IMR-90 (cell line): ENCODE measurements around the gene PRELID1. TPM values are rescaled to one million over a fixed set of nuclear protein-coding genes. Genes with fewer than 3 reads are reported as not detected.

Experiments
- ATAC-seq: fragments of 200-7000 bp; cut with Tn5 transposase; 2 replicates; pipeline ENCODE4 v1.9.1; 2020; ENCODE audit warnings: low read depth, mild to moderate bottlenecking, moderate library complexity
- BruUV-seq: library from RNA; stranded (reverse); fragments of 400-500 nt; replicated peaks from 2 replicates; lab custom pipeline; 2021; lab: Mats Ljungman, UMichigan
- CTCF ChIA-PET: fragments of 300-600 bp; formaldehyde crosslinking; extraction: SDS; loops from one replicate; lab custom pipeline; 2021; ENCODE audit warnings: antibody characterized with exemption; lab: Yijun Ruan, JAX
- POLR2A ChIA-PET: fragments of 300-600 bp; sonication (Branson Sonifier 250); formaldehyde crosslinking; loops from one replicate; lab custom pipeline; 2022; ENCODE audit warnings: antibody characterized with exemption; ENCODE audit not compliant: unreplicated experiment; lab: Charles Lee
- DNase-seq: peaks from one replicate; pipeline ENCODE4 v3.0.0; 2013
- H2AFZ ChIP-seq: replicated peaks from 2 replicates; pipeline ENCODE3; 2013; ENCODE audit warnings: low read length, mild to moderate bottlenecking; ENCODE audit not compliant: poor library complexity
- H2AK5ac ChIP-seq: 2 replicates; pipeline ENCODE4 v1.6.1; 2013; ENCODE audit warnings: low read depth, low read length, inconsistent platforms
- H2AK9ac ChIP-seq: replicated peaks from 2 replicates; pipeline ENCODE3; 2013; ENCODE audit warnings: mild to moderate bottlenecking, low read depth, low read length, moderate library complexity; ENCODE audit not compliant: poor library complexity
- H2BK120ac ChIP-seq: 2 replicates; pipeline ENCODE4 v1.6.1; 2013; ENCODE audit warnings: low read depth, low read length, inconsistent platforms
- H2BK15ac ChIP-seq: 3 replicates; pipeline ENCODE4 v1.6.1; 2013; ENCODE audit warnings: low read depth, low read length, inconsistent platforms
- H2BK20ac ChIP-seq: 2 replicates; pipeline ENCODE4 v1.6.1; 2013; ENCODE audit warnings: low read depth, mild to moderate bottlenecking, inconsistent platforms, low read length, moderate library complexity
- H2BK5ac ChIP-seq: 2 replicates; pipeline ENCODE4 v1.6.1; 2013; ENCODE audit warnings: mild to moderate bottlenecking, low read depth, low read length, inconsistent platforms; ENCODE audit not compliant: poor library complexity, severe bottlenecking
- H3K14ac ChIP-seq: replicated peaks from 2 replicates; pipeline ENCODE4 v1.6.1; 2013; ENCODE audit warnings: low read depth, low read length, inconsistent platforms
- H3K18ac ChIP-seq: 2 replicates; pipeline ENCODE4 v1.6.1; 2013; ENCODE audit warnings: low read depth, low read length, control low read depth
- H3K23ac ChIP-seq: 2 replicates; pipeline ENCODE4 v1.6.1; 2013; ENCODE audit warnings: low read depth, low read length, inconsistent platforms
- H3K27ac ChIP-seq: 2 replicates; pipeline ENCODE4 v1.5.1; 2013; ENCODE audit warnings: mild to moderate bottlenecking, control low read depth, low read length; ENCODE audit not compliant: insufficient read depth
- H3K27me3 ChIP-seq: 2 replicates; pipeline ENCODE4 v1.6.1; 2013; ENCODE audit warnings: low read length; ENCODE audit not compliant: control insufficient read depth, insufficient read depth
- H3K36me3 ChIP-seq: 2 replicates; pipeline ENCODE4 v1.6.1; 2013; ENCODE audit warnings: low read length, mixed read lengths; ENCODE audit not compliant: control insufficient read depth, insufficient read depth
- H3K4ac ChIP-seq: 2 replicates; pipeline ENCODE4 v1.6.1; 2013; ENCODE audit warnings: low read depth, low read length, inconsistent platforms
- H3K4me1 ChIP-seq: 2 replicates; pipeline ENCODE4 v1.6.1; 2013; ENCODE audit warnings: low read length, mixed read lengths; ENCODE audit not compliant: control insufficient read depth, insufficient read depth
- H3K4me2 ChIP-seq: 2 replicates; pipeline ENCODE4 v1.6.1; 2013; ENCODE audit warnings: low read depth, mild to moderate bottlenecking, control low read depth, low read length, moderate library complexity
- H3K4me3 ChIP-seq: 2 replicates; pipeline ENCODE4 v1.5.1; 2013; ENCODE audit warnings: low read depth, mild to moderate bottlenecking, control low read depth, low read length, moderate library complexity; ENCODE audit not compliant: insufficient read depth
- H3K56ac ChIP-seq: 2 replicates; pipeline ENCODE4 v1.6.1; 2013; ENCODE audit warnings: low read length, inconsistent platforms; ENCODE audit not compliant: insufficient read depth; ENCODE audit errors: extremely low read depth
- H3K79me1 ChIP-seq, 2 experiments: 2 replicates each; pipeline ENCODE4 v1.6.1; 2013; ENCODE audit warnings: low read length in 2 of 2, inconsistent platforms in 1 of 2, low read depth in 1 of 2
- H3K9ac ChIP-seq: 2 replicates; pipeline ENCODE4 v1.6.1; 2013; ENCODE audit warnings: low read depth, low read length, control low read depth
- H3K9me1 ChIP-seq: 2 replicates; pipeline ENCODE4 v1.6.1; 2013; ENCODE audit warnings: low read length, inconsistent platforms; ENCODE audit not compliant: insufficient read depth
- H3K9me3 ChIP-seq: 2 replicates; pipeline ENCODE4 v1.6.1; 2013; ENCODE audit warnings: low read length; ENCODE audit not compliant: control insufficient read depth, insufficient read depth
- H4K20me1 ChIP-seq: 2 replicates; pipeline ENCODE4 v1.6.1; 2013; ENCODE audit warnings: low read length, inconsistent platforms; ENCODE audit not compliant: insufficient read depth
- H4K5ac ChIP-seq: 2 replicates; pipeline ENCODE4 v1.6.1; 2013; ENCODE audit warnings: mild to moderate bottlenecking, low read depth, low read length, control low read depth
- H4K8ac ChIP-seq, 2 experiments: 2 replicates each; pipeline ENCODE4 v1.6.1; 2013; ENCODE audit warnings: low read depth in 2 of 2, low read length in 2 of 2, control low read depth in 1 of 2, inconsistent platforms in 1 of 2
- H4K91ac ChIP-seq: 2 replicates; pipeline ENCODE4 v1.6.1; 2013; ENCODE audit warnings: low read depth, low read length, inconsistent platforms; ENCODE audit not compliant: insufficient read depth
- BHLHE40 ChIP-seq: fragments of 150-350 bp; IDR thresholded peaks from 2 replicates; pipeline ENCODE4 v1.6.1; 2016; ENCODE audit warnings: mild to moderate bottlenecking, low read depth, low read length
- CEBPB ChIP-seq: IDR thresholded peaks from 2 replicates; pipeline ENCODE4 v1.6.1; 2012; ENCODE audit warnings: low read depth, low read length, improper control_type of control experiment
- CHD1 ChIP-seq: IDR thresholded peaks from 2 replicates; pipeline ENCODE4 v1.6.1; 2012; ENCODE audit warnings: low read depth, low read length, improper control_type of control experiment
- CTCF ChIP-seq: conservative IDR thresholded peaks from 2 replicates; pipeline ENCODE4 v1.5.1; 2012; ENCODE audit warnings: mild to moderate bottlenecking, low read depth, low read length, improper control_type of control experiment
- FOS ChIP-seq: fragments of 150-350 bp; IDR thresholded peaks from 2 replicates; pipeline ENCODE4 v1.6.1; 2016; ENCODE audit warnings: low read depth, low read length
- MAFK ChIP-seq: IDR thresholded peaks from 2 replicates; pipeline ENCODE4 v1.6.1; 2012; ENCODE audit warnings: low read depth, low read length, improper control_type of control experiment
- MAZ ChIP-seq: IDR thresholded peaks from 2 replicates; pipeline ENCODE4 v1.6.1; 2012; ENCODE audit warnings: low read depth, mild to moderate bottlenecking, low read length, improper control_type of control experiment, moderate library complexity, borderline replicate concordance
- MXI1 ChIP-seq: IDR thresholded peaks from 2 replicates; pipeline ENCODE4 v1.6.1; 2012; ENCODE audit warnings: low read depth, mild to moderate bottlenecking, low read length, moderate library complexity, borderline replicate concordance
- POLR2A ChIP-seq: IDR thresholded peaks from 2 replicates; pipeline ENCODE4 v1.6.1; 2012; ENCODE audit warnings: mild to moderate bottlenecking, low read depth, low read length
- RCOR1 ChIP-seq: IDR thresholded peaks from 2 replicates; pipeline ENCODE4 v1.6.1; 2012; ENCODE audit warnings: mild to moderate bottlenecking, low read length, improper control_type of control experiment; ENCODE audit not compliant: insufficient replicate concordance
- RFX5 ChIP-seq: IDR thresholded peaks from 2 replicates; pipeline ENCODE4 v1.8.0; 2012; ENCODE audit warnings: low read depth, mild to moderate bottlenecking, low read length, moderate library complexity
- USF2 ChIP-seq: fragments of 150-350 bp; IDR thresholded peaks from 2 replicates; pipeline ENCODE4 v1.6.1; 2017; ENCODE audit warnings: mild to moderate bottlenecking, antibody characterized with exemption, low read length, low read depth
- WGBS, 2 experiments: methylation state at CpG; one replicate each; pipeline versions ENCODE4 v1.1.5 to v1.1.7; 2013; ENCODE audit warnings: missing lambda C conversion rate in 2 of 2; ENCODE audit not compliant: insufficient read length in 1 of 2; ENCODE audit errors: extremely low coverage in 2 of 2; 5-methylcytosine and 5-hydroxymethylcytosine counted together
- dilution Hi-C: fragments of 300-500 bp; cut with HindIII; formaldehyde crosslinking; loops from one replicate; pipeline ENCODE4 v1.14.3; 2018; ENCODE audit warnings: low sequenced_read_pairs; ENCODE audit not compliant: unreplicated experiment
- in situ Hi-C: fragments of 300-500 bp; cut with MboI; formaldehyde crosslinking; loops from 3 replicates; pipeline ENCODE4 v1.14.3; 2019; ENCODE audit warnings: low sequenced_read_pairs, inconsistent platforms, mixed read lengths
- intact Hi-C: fragments of 100-400 bp; cut with micrococcal nuclease; formaldehyde crosslinking; loops from 2 replicates; pipeline ENCODE4 v1.10.0; 2022
- polyA plus RNA-seq, 3 experiments: library from polyadenylated mRNA; depleted of rRNA; stranded (reverse); fragments of >200 nt; gene quantifications; 2 replicates each; pipeline ENCODE4 v1.2.3, GENCODE V29; 2012; ENCODE audit warnings: low replicate concordance in 1 of 3
- total RNA-seq: library from RNA; depleted of rRNA; stranded (reverse); fragments of >200 nt; gene quantifications from 2 replicates; pipeline ENCODE4 v1.2.3, GENCODE V29; 2012

Gene PRELID1
- total and polyA plus RNA-seq, 2 of the 4 experiments (the other 2 are of a cell fraction) = 116 to 239 TPM

- no peak overlapping the region for H2AFZ ChIP-seq
- no peak overlapping the region for H2AK5ac ChIP-seq
- intact Hi-C loops (no loop called here), in situ Hi-C loops (no loop called here), dilution Hi-C loops (no loop called here)
- TF ChIP-seq FOS = no peak
- no peak for TF ChIP-seq MAFK
- TF ChIP-seq MXI1 = no peak
- TF ChIP-seq RFX5 = no peak
- TF ChIP-seq USF2 = no peak
- TF ChIP-seq CTCF = no peak
- no peak for TF ChIP-seq RCOR1
- TF ChIP-seq POLR2A = no peak
- no peak for TF ChIP-seq BHLHE40
- no peak for TF ChIP-seq CHD1
- TF ChIP-seq MAZ = no peak
- no peak for TF ChIP-seq CEBPB
- no peak overlapping the region for H3K14ac ChIP-seq
- DNase-seq = no peak
- peaks cover 4% of the 10 kb centered on the region for H4K20me1 ChIP-seq
- no peak overlapping the region for H2BK20ac ChIP-seq
- peaks cover 6% of the 10 kb centered on the region; the same call in 1 of the 2 replicates for H3K9me1 ChIP-seq
- no peak overlapping the region for H3K18ac ChIP-seq
- no peak overlapping the region; a peak in 1 of 4 replicates for H4K8ac ChIP-seq
- ATAC-seq = no peak
- H3K4me3 ChIP-seq = no peak overlapping the region
- peaks cover 16% of the 10 kb centered on the region for H3K4me1 ChIP-seq
- H2AK9ac ChIP-seq = no peak overlapping the region
- peaks cover 8% of the 10 kb centered on the region; the same call in 1 of the 2 replicates for H3K27me3 ChIP-seq
- no peak overlapping the region for H2BK15ac ChIP-seq
- H3K4ac ChIP-seq = no peak overlapping the region
- H3K4me2 ChIP-seq = no peak overlapping the region
- H3K79me1 ChIP-seq = peaks cover 22 to 27% of the 10 kb centered on the region in 2 experiments
- no peak overlapping the region for H3K27ac ChIP-seq
- no CpG with 5 or more reads among the region's 5 CpGs for WGBS, 2 experiments
- H3K23ac ChIP-seq = no peak overlapping the region
- no peak overlapping the region for H2BK5ac ChIP-seq
- H2BK120ac ChIP-seq = no peak overlapping the region
- H3K9ac ChIP-seq = no peak overlapping the region
- ChIA-PET POLR2A (no interaction called here), CTCF (no interaction called here)
- H4K5ac ChIP-seq = no peak overlapping the region
- H3K56ac ChIP-seq = no peak overlapping the region
- no TSS peak for BruUV-seq
- no peak overlapping the region for H4K91ac ChIP-seq
- H3K36me3 ChIP-seq = peaks cover 5% of the 10 kb centered on the region; the same call in 1 of the 2 replicates
- H3K9me3 ChIP-seq = peaks cover 2% of the 10 kb centered on the region; the same call in 1 of the 2 replicates
These were observed 49.5 kb downstream of the PRELID1 start for GRCh38 chr5:177353093-177353492.
